ENCODE measurements around the gene AQP7. TPM values are rescaled to one million over a fixed set of nuclear protein-coding genes. Genes with fewer than 3 reads are reported as not detected.

The AQP7 gene
- total and polyA plus RNA-seq, 9 of the 15 experiments (the other 6 are each of a cell fraction or from before 2014, with no cell fraction given) = 0.04 to 0.53 (median 0.07) TPM; not detected in 4

GRCh38 chr9:33375238-33375840, 27.0 kb downstream of the AQP7 start (continued):
- TF ChIP-seq ZNF766 (CRISPR knock-in tag; conservative IDR thresholded peaks at IDR 0.05) (no peak), NBN (IDR thresholded peaks at IDR 0.05; ENCODE audit: low read depth) (0 out of 2 replicates have a peak, but pooled peaks have one; percentile 21), TRIM25 (IDR thresholded peaks at IDR 0.05; ENCODE audit: borderline replicate concordance) (no peak), NONO (IDR thresholded peaks at IDR 0.05; ENCODE audit: low read depth in 2 of 2, low read length in 1 of 2) (peak in 1 of 2 experiments; percentile 97; a peak in 2 of 4 replicates), ZNF121 (CRISPR knock-in tag; conservative IDR thresholded peaks at IDR 0.05) (no peak), POLR2A (conservative IDR thresholded peaks at IDR 0.05) (no peak), CHD7 (IDR thresholded peaks at IDR 0.05; ENCODE audit: low read depth, low read length) (no peak), CBFA2T2 (conservative IDR thresholded peaks at IDR 0.05) (no peak), MLX (CRISPR knock-in tag; conservative IDR thresholded peaks at IDR 0.05) (no peak), CEBPB (tag; IDR thresholded peaks at IDR 0.05) (no peak), ZFP91 (CRISPR knock-in tag; IDR thresholded peaks at IDR 0.05) (no peak), TCF7L2 (IDR thresholded peaks at IDR 0.05; ENCODE audit: low read depth, low read length) (peak; percentile 73; the same call in 1 of the 2 replicates)
